T47D (cell line): ENCODE data around the gene ODAD2.

Experiments used
- DNase-seq, 2 experiments: peaks; one replicate each; pipeline versions ENCODE4 v3.0.0 to v3.0.0-alpha.2; 2011 to 2012; ENCODE audit warnings: low read depth in 1 of 2, low spot score in 1 of 2
- JUND ChIP-seq: IDR thresholded peaks from 2 replicates; pipeline ENCODE4 v1.6.1; 2012; ENCODE audit warnings: low read depth
- in situ Hi-C: cut with HindIII; loops from 2 replicates; pipeline ENCODE4 v1.10.0; 2016; ENCODE audit warnings: low sequenced_read_pairs, low pct_unique_long_range_greater_than_20kb

Gene ODAD2

GRCh38 chr10:27889518-27889917 lies 109.4 kb downstream of the ODAD2 start:
- no peak for DNase-seq
- in situ Hi-C loops, result no loop called here
- no peak for TF ChIP-seq JUND

GRCh38 chr10:27884185-27884641 lies 114.7 kb downstream of the ODAD2 start:
- in situ Hi-C loops, result no loop called here
- DNase-seq, result no peak
- TF ChIP-seq JUND, result no peak

GRCh38 chr10:27878281-27878680 lies 120.6 kb downstream of the ODAD2 start:
- no peak for TF ChIP-seq JUND
- no peak for DNase-seq
- in situ Hi-C loops, result no loop called here

- peak in 1 of 2 experiments; percentile 39 for DNase-seq
- in situ Hi-C loops, result no loop called here
- TF ChIP-seq JUND, result no peak
These were observed 133.7 kb downstream of the ODAD2 start for GRCh38 chr10:27865221-27865635.

GRCh38 chr10:27861781-27862180 lies 137.1 kb downstream of the ODAD2 start:
- in situ Hi-C loops, result no loop called here
- no peak for TF ChIP-seq JUND
- DNase-seq, result no peak

GRCh38 chr10:27857616-27858015 lies 141.3 kb downstream of the ODAD2 start:
- DNase-seq, result peak in 1 of 2 experiments; percentile 37
- in situ Hi-C loops, result no loop called here
- TF ChIP-seq JUND, result no peak

GRCh38 chr10:27844223-27844622 lies 154.7 kb downstream of the ODAD2 start:
- no peak for TF ChIP-seq JUND
- no peak for DNase-seq
- in situ Hi-C loops, result no loop called here

GRCh38 chr10:27838901-27839300 lies 160.0 kb downstream of the ODAD2 start:
- no peak for TF ChIP-seq JUND
- in situ Hi-C loops, result no loop called here
- no peak for DNase-seq

GRCh38 chr10:27838361-27838760 lies 160.5 kb downstream of the ODAD2 start:
- in situ Hi-C loops, result no loop called here
- DNase-seq, result no peak
- no peak for TF ChIP-seq JUND

GRCh38 chr10:27834476-27834875 lies 164.4 kb downstream of the ODAD2 start:
- in situ Hi-C loops, result no loop called here
- DNase-seq, result no peak
- no peak for TF ChIP-seq JUND

GRCh38 chr10:27833792-27834191 lies 165.1 kb downstream of the ODAD2 start:
- in situ Hi-C loops, result no loop called here
- no peak for DNase-seq
- no peak for TF ChIP-seq JUND

GRCh38 chr10:27832826-27833225 lies 166.1 kb downstream of the ODAD2 start:
- in situ Hi-C loops, result no loop called here
- no peak for DNase-seq
- TF ChIP-seq JUND, result no peak

- in situ Hi-C loops, result no loop called here
- TF ChIP-seq JUND, result no peak
- DNase-seq, result no peak
These were observed 172.5 kb downstream of the ODAD2 start for GRCh38 chr10:27826369-27826768.

GRCh38 chr10:27822301-27822700 lies 176.6 kb downstream of the ODAD2 start:
- DNase-seq, result peak in 1 of 2 experiments; percentile 20

More at GRCh38 chr10:27822301-27822700, 176.6 kb downstream of the ODAD2 start:
- TF ChIP-seq JUND, result no peak
- in situ Hi-C loops, result no loop called here
